ENCODE measurements around the gene H2BK1.

Gene H2BK1

DNA sequence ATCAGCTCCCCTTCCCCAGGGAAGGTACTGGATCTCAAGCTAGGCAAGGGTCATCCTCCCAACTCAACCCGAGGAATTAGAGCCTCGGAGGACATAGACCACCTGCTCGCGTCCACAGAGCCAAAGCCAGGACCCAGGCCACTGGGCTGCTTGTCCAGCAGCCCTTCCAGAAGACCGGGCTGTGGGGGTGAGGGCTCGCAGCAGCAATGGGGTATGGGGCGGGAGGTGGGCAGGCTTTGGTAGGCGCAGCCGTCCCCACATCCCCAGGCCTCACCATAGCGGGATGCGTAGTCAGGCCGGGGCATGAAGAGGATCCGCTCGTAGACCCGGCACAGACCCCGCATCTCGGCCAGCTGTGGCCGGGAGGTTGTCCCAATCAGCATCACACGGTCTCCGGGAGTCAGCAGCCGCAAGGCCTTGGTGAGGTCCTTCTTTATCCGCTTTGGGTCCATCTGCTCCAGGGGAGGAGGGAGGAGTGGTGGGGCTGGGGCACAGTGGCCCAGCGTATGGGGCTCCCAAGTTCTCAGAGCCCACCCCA is 18.2 kb downstream of the H2BK1 start:
- no peak overlapping the region for H3K27ac ChIP-seq (ENCODE audit: insufficient read depth, low read length, poor library complexity, severe bottlenecking)
- no peak overlapping the region for H3K4me3 ChIP-seq (ENCODE audit: insufficient read depth, low read depth, low read length, poor library complexity, severe bottlenecking)
- DNase-seq: no peak
- H3K36me3 ChIP-seq (ENCODE audit: control insufficient read depth, insufficient read depth, low read length): no peaks in the 10 kb centered on the region
- H3K27me3 ChIP-seq (replicated peaks; ENCODE audit: control insufficient read depth, insufficient read depth, low read length, poor library complexity, severe bottlenecking): no peaks in the 10 kb centered on the region
- H3K4me1 ChIP-seq (ENCODE audit: control insufficient read depth, insufficient read depth, low read length, poor library complexity, severe bottlenecking): peaks cover 8% of the 10 kb centered on the region
- H3K9me3 ChIP-seq (ENCODE audit: control insufficient read depth, low read length): no peaks in the 10 kb centered on the region

DNA sequence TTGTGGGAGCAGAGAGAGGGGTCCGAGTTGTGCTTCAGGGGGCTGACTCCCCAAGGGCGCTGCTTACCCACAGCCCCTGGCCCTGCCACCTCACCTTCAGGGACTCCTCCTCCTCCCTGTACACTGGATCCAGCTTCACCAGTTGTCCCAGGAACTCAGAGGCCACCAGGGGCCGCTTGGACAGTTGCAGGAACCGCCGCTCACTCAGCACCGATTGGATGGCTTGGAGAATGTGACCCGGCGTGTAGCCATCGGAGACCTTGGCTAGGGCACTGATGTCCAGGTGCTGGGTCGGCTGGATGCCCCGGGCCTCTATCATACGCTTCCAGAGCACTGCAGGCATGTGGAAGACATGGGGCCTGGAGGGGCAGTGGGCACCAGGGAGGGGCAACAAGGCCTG is 18.7 kb downstream of the H2BK1 start:
- no peak for DNase-seq
- Histone ChIP-seq H3K36me3 (ENCODE audit: control insufficient read depth, insufficient read depth, low read length) (no peaks in the 10 kb centered on the region), H3K4me3 (ENCODE audit: insufficient read depth, low read depth, low read length, poor library complexity, severe bottlenecking) (no peak overlapping the region), H3K27me3 (replicated peaks; ENCODE audit: control insufficient read depth, insufficient read depth, low read length, poor library complexity, severe bottlenecking) (no peaks in the 10 kb centered on the region), H3K9me3 (ENCODE audit: control insufficient read depth, low read length) (no peaks in the 10 kb centered on the region), H3K4me1 (ENCODE audit: control insufficient read depth, insufficient read depth, low read length, poor library complexity, severe bottlenecking) (peaks cover 8% of the 10 kb centered on the region), H3K27ac (ENCODE audit: insufficient read depth, low read length, poor library complexity, severe bottlenecking) (no peak overlapping the region)

DNA sequence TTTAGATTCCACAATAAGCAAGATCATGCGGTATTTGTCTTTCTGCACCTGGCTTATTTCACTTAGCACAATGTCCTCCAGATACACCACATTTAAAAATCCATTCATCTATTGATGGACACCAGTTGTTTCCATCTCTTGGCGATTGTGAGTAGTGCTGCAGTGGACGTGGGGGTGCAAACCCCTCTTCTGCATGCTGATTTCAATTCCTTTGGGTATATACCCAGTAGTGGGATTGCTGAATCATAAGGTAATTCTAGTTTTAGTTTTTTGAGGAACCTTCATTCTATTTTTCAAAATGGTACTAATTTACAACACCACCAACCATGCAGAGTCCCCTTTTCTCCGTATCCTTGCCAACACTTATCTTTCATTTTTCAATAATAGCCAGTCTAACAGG is 21.2 kb downstream of the H2BK1 start:
- H3K9me3 ChIP-seq (ENCODE audit: control insufficient read depth, low read length): no peaks in the 10 kb centered on the region
- no peak overlapping the region for H3K4me3 ChIP-seq (ENCODE audit: insufficient read depth, low read depth, low read length, poor library complexity, severe bottlenecking)
- H3K27ac ChIP-seq (ENCODE audit: insufficient read depth, low read length, poor library complexity, severe bottlenecking): no peak overlapping the region
- DNase-seq: no peak
- peaks cover 2% of the 10 kb centered on the region for H3K4me1 ChIP-seq (ENCODE audit: control insufficient read depth, insufficient read depth, low read length, poor library complexity, severe bottlenecking)
- H3K36me3 ChIP-seq (ENCODE audit: control insufficient read depth, insufficient read depth, low read length): no peaks in the 10 kb centered on the region
- no peaks in the 10 kb centered on the region for H3K27me3 ChIP-seq (replicated peaks; ENCODE audit: control insufficient read depth, insufficient read depth, low read length, poor library complexity, severe bottlenecking)

DNA sequence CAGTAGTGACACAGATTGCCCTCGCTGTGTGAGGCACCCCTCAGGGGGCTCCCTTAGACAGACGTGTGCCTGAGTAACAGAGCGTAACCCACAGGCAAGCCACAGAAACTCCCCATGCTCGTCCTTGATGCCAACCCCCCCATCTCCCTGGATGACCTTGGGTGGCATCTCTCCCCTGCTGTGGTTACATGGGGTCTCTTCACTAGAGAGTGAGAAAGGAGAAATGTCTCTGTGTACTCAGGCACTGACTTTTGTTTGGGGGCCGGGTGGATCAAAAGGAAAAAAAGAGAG is 22.1 kb downstream of the H2BK1 start:
- no peak for DNase-seq
- H3K4me1 ChIP-seq (ENCODE audit: control insufficient read depth, insufficient read depth, low read length, poor library complexity, severe bottlenecking): no peaks in the 10 kb centered on the region
- H3K9me3 ChIP-seq (ENCODE audit: control insufficient read depth, low read length): no peaks in the 10 kb centered on the region
- H3K4me3 ChIP-seq (ENCODE audit: insufficient read depth, low read depth, low read length, poor library complexity, severe bottlenecking): no peak overlapping the region
- H3K36me3 ChIP-seq (ENCODE audit: control insufficient read depth, insufficient read depth, low read length): no peaks in the 10 kb centered on the region
- H3K27me3 ChIP-seq (replicated peaks; ENCODE audit: control insufficient read depth, insufficient read depth, low read length, poor library complexity, severe bottlenecking): no peaks in the 10 kb centered on the region
- H3K27ac ChIP-seq (ENCODE audit: insufficient read depth, low read length, poor library complexity, severe bottlenecking): no peak overlapping the region

DNA sequence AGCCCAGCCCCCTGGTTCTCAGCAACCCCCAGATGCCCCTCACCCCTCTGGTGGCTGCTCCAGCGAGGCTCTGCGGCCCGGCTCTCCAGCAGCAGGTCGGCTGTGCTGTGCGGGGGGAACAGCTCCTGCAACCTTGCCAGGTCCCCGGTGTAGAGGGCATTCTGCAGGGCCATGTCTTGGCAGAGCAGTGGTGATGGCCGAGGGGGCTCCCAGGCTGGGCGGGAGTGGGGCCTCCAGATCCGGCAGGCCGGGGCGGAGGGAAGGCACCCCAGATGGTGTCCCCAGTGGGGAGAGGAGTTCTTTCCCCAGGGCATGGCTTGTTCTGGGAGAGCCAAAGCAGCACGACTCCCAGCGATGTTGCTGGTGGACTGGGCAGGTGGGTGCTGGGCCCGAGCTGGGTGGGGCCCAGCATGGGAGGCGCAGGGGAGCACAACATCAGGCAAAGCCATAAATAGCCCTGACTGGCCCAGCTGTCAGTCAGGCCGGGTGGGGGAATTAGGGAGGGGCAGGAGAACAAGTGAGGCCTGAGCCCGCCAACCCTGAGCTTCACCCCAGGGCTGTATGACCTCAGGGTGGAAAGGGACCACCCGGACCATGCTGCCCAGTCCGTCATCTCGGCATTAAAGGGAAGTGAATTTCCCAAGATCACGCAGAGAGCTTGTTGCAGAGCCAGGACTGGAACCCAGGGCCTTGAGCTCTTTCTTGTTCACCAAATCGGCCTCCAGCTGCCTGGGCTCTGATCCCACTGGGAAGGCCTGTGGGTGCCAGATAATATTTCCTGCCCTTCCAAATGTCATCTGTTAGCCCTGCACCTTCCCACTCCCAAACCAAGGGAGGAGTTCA is 22.7 kb downstream of the H2BK1 start:
- Histone ChIP-seq H3K27me3 (replicated peaks; ENCODE audit: control insufficient read depth, insufficient read depth, low read length, poor library complexity, severe bottlenecking) (no peaks in the 10 kb centered on the region), H3K9me3 (ENCODE audit: control insufficient read depth, low read length) (no peaks in the 10 kb centered on the region), H3K4me3 (ENCODE audit: insufficient read depth, low read depth, low read length, poor library complexity, severe bottlenecking) (no peak overlapping the region), H3K36me3 (ENCODE audit: control insufficient read depth, insufficient read depth, low read length) (no peaks in the 10 kb centered on the region), H3K4me1 (ENCODE audit: control insufficient read depth, insufficient read depth, low read length, poor library complexity, severe bottlenecking) (no peaks in the 10 kb centered on the region), H3K27ac (ENCODE audit: insufficient read depth, low read length, poor library complexity, severe bottlenecking) (no peak overlapping the region)
- DNase-seq: no peak

DNA sequence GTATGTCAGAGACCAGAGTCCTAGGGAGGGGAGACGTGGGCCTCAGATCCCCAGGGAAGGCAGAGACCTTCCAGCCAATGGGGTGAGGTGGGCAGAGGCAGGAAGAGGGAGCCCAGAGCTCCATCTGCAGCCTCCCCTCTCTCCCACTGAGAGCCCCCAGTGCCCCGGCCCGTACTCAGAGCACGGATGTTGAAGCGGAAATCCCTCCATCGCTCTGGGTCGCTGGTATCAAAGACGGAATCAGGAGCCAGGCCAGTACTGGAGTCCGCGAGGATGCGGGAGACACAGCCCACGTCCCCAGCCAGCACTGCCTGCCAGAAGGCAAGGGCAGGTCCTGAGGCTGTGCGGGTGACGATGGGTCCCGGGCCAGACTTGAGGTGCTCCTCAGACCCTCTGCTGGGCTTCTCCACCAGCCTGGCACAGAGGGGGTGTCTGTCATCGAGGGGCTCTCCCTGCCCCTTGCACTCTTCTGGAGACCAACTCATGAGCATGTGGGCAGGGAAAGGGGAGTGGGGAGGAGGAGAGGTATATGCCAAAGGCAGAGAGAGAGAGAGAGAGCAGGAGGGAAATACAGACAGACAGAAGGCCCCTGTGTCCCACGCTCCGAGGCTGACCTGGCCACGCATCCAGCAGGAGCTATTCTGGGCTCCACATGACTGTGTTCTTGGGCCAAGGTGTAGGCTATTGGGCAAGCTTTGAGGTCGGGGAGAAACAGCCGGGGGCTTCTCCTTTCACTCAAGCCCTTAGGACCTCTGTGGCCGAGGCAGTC is 23.5 kb downstream of the H2BK1 start, which contains the start of gene ASB10:
TSS of gene ASB10 (minus strand) at position 611 of the 769 bp plus-strand sequence. CDS start at position 491, 120 bp downstream.
- Histone ChIP-seq H3K4me3 (ENCODE audit: insufficient read depth, low read depth, low read length, poor library complexity, severe bottlenecking) (no peak within 1 kb of the TSS), H3K27ac (ENCODE audit: insufficient read depth, low read length, poor library complexity, severe bottlenecking) (no peak within 1 kb of the TSS), H3K27me3 (replicated peaks; ENCODE audit: control insufficient read depth, insufficient read depth, low read length, poor library complexity, severe bottlenecking) (no peaks in the 10 kb centered on the region), H3K4me1 (ENCODE audit: control insufficient read depth, insufficient read depth, low read length, poor library complexity, severe bottlenecking) (no peaks in the 10 kb centered on the region), H3K9me3 (ENCODE audit: control insufficient read depth, low read length) (no peaks in the 10 kb centered on the region), H3K36me3 (ENCODE audit: control insufficient read depth, insufficient read depth, low read length) (no peaks in the 10 kb centered on the region)
- no peak for DNase-seq

DNA sequence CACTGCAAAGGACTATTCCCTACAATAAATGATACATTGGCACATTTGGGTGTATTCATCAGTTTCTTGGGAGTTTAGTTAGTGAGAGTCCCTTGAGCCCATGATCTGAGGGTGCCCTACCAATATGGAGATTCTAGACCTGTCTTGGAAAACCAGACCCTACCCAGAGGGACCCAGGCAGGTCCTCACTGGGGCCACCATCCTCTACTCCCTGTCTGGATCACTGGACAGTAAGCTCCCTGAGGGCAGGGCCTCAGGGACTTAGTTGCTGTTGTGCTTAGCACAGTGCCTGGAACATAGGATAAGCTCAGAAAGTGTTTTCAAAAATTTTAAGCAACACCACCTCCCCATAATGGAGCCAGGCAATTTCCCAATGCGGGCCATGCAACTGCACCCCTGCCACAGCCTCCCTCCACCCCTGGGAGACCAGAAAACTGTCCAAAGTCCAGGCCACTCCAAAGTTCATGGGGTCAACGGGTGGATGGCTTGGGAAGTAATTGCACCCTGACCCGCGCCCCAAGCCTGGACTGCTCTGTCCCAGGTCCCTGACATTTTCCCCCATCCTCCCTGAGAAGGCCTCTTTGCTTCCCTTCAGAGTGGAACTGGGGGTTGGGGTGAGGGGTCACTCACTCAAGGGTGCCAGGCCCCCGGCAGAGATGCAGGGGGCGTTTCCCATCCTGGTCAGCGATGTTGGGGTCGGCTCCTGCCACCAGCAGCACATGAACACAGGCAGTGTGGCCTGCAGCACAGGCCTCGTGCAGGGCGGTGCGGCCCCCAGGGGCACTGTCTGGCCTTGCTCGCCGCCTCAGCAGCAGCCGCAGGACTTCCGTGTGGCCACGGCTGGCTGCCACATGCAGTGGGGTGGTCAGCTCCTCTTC is 24.3 kb downstream of the H2BK1 start:
- no peaks in the 10 kb centered on the region for H3K9me3 ChIP-seq (ENCODE audit: control insufficient read depth, low read length)
- H3K27ac ChIP-seq (ENCODE audit: insufficient read depth, low read length, poor library complexity, severe bottlenecking): no peak overlapping the region
- no peaks in the 10 kb centered on the region for H3K27me3 ChIP-seq (replicated peaks; ENCODE audit: control insufficient read depth, insufficient read depth, low read length, poor library complexity, severe bottlenecking)
- H3K4me1 ChIP-seq (ENCODE audit: control insufficient read depth, insufficient read depth, low read length, poor library complexity, severe bottlenecking): no peaks in the 10 kb centered on the region
- H3K4me3 ChIP-seq (ENCODE audit: insufficient read depth, low read depth, low read length, poor library complexity, severe bottlenecking): no peak overlapping the region
- H3K36me3 ChIP-seq (ENCODE audit: control insufficient read depth, insufficient read depth, low read length): no peaks in the 10 kb centered on the region
- DNase-seq: no peak

DNA sequence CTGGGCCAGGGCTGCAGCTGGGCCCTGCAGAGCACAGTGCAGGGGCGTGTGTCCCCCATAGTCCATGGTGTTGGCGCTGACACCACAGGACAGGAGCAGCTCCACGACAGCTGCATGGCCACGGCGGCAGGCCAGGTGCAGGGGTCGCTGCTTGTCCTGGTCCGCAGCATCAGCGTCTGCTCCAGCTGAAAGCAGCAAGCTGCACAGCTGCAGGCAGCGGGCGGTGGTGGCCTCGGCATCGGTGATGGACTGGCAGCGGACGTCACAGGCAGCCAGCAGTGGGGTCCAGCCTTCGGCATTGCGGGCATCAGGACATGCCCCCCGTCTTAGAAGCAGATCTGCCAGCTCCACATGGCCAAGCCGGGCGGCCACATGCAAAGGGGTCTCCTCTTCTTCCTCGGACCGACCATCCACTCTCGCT is 29.3 kb downstream of the H2BK1 start:
- Histone ChIP-seq H3K4me3 (ENCODE audit: insufficient read depth, low read depth, low read length, poor library complexity, severe bottlenecking) (no peak overlapping the region), H3K36me3 (ENCODE audit: control insufficient read depth, insufficient read depth, low read length) (no peaks in the 10 kb centered on the region), H3K9me3 (ENCODE audit: control insufficient read depth, low read length) (no peaks in the 10 kb centered on the region), H3K4me1 (ENCODE audit: control insufficient read depth, insufficient read depth, low read length, poor library complexity, severe bottlenecking) (no peaks in the 10 kb centered on the region), H3K27ac (ENCODE audit: insufficient read depth, low read length, poor library complexity, severe bottlenecking) (no peak overlapping the region), H3K27me3 (replicated peaks; ENCODE audit: control insufficient read depth, insufficient read depth, low read length, poor library complexity, severe bottlenecking) (peaks cover 3% of the 10 kb centered on the region)
- DNase-seq: no peak

DNA sequence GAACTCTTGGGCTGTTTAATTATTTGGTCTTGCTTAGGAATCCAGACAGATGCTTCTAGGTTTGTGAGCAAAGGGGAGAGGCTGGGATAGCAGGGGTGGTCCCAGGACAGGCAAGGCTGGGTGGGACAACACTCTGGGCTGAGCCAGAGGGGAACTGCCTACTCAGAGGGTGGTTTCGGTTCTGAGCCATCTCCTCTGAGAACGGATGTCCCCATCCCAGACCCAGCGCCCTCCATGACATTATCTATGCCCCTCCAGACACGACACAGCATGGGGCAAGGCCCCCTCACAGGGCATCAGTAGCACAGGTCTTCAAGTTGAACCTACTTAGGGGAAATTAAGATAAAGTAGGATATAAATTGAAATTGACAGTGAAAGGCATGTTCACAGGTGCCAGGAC is 30.3 kb downstream of the H2BK1 start:
- Histone ChIP-seq H3K27me3 (replicated peaks; ENCODE audit: control insufficient read depth, insufficient read depth, low read length, poor library complexity, severe bottlenecking) (peaks cover 3% of the 10 kb centered on the region), H3K4me3 (ENCODE audit: insufficient read depth, low read depth, low read length, poor library complexity, severe bottlenecking) (no peak overlapping the region), H3K36me3 (ENCODE audit: control insufficient read depth, insufficient read depth, low read length) (no peaks in the 10 kb centered on the region), H3K4me1 (ENCODE audit: control insufficient read depth, insufficient read depth, low read length, poor library complexity, severe bottlenecking) (no peaks in the 10 kb centered on the region), H3K9me3 (ENCODE audit: control insufficient read depth, low read length) (no peaks in the 10 kb centered on the region), H3K27ac (ENCODE audit: insufficient read depth, low read length, poor library complexity, severe bottlenecking) (no peak overlapping the region)
- DNase-seq: no peak
